DMS 273 treated with DMSO at 0.1 percent for 48 hours (cell line): ENCODE measurements around the gene BBS7.

Source experiments
- DNase-seq: peaks from one replicate; lab custom pipeline; 2025; lab: John Stamatoyannopoulos, UW

Gene BBS7

GRCh38 chr4:121827853-121828252, 42.4 kb downstream of the BBS7 start:
- no peak for DNase-seq

- no peak for DNase-seq
Measured at GRCh38 chr4:121824950-121825349, 45.3 kb downstream of the BBS7 start.

GRCh38 chr4:121824171-121824527, 46.1 kb downstream of the BBS7 start:
- DNase-seq: no peak

GRCh38 chr4:121823505-121824170, 46.6 kb downstream of the BBS7 start, which contains the start of gene CCNA2:
TSS of gene CCNA2 (minus strand) at chr4:121823883. CDS start at chr4:121823628, 255 bp downstream.
- peak; percentile 77 for DNase-seq

GRCh38 chr4:121822796-121823504, 47.3 kb downstream of the BBS7 start:
- no peak for DNase-seq

GRCh38 chr4:121822047-121822446, 48.2 kb downstream of the BBS7 start:
- DNase-seq: no peak

- DNase-seq: no peak
Measured at GRCh38 chr4:121819216-121819965, 50.9 kb downstream of the BBS7 start.

- DNase-seq: no peak
Measured at GRCh38 chr4:121818215-121818614, 52.1 kb downstream of the BBS7 start.

GRCh38 chr4:121817701-121818100, 52.6 kb downstream of the BBS7 start:
- DNase-seq: no peak

GRCh38 chr4:121817006-121817405, 53.3 kb downstream of the BBS7 start:
- DNase-seq: no peak

GRCh38 chr4:121814756-121815155, 55.5 kb downstream of the BBS7 start:
- no peak for DNase-seq

GRCh38 chr4:121811122-121811521, 59.2 kb downstream of the BBS7 start:
- no peak for DNase-seq

GRCh38 chr4:121806411-121806810, 63.9 kb downstream of the BBS7 start:
- no peak for DNase-seq

- DNase-seq: no peak
Measured at GRCh38 chr4:121801715-121802075, 68.6 kb downstream of the BBS7 start.

GRCh38 chr4:121800961-121801714, 69.1 kb downstream of the BBS7 start, which contains the start of gene EXOSC9:
TSS of gene EXOSC9 (plus strand) at chr4:121801323. CDS start at chr4:121801425, 102 bp downstream.
- DNase-seq: peak; percentile 54

- no peak for DNase-seq
Measured at GRCh38 chr4:121800638-121800960, 69.7 kb downstream of the BBS7 start.

- DNase-seq: no peak
Measured at GRCh38 chr4:121799867-121800501, 70.3 kb downstream of the BBS7 start.

GRCh38 chr4:121799208-121799823, 71.0 kb downstream of the BBS7 start:
- no peak for DNase-seq

- no peak for DNase-seq
Measured at GRCh38 chr4:121796283-121796682, 74.0 kb downstream of the BBS7 start.

GRCh38 chr4:121794505-121795188, 75.6 kb downstream of the BBS7 start:
- no peak for DNase-seq

- DNase-seq: no peak
Measured at GRCh38 chr4:121792966-121793365, 77.3 kb downstream of the BBS7 start.
